TTC549 (cell line): ENCODE results near the gene HEATR5B.
"Not testable (repeated sequence)": the region's sequence is repeated elsewhere in the genome, so short reads cannot be mapped to it uniquely, and the experiment has no call there.

Source experiments
- FAIRE-seq: peaks from 2 replicates; lab custom pipeline; 2012; peaks lifted over from hg19 to GRCh38; lab: Jason Lieb, UNC

Gene HEATR5B

DNA sequence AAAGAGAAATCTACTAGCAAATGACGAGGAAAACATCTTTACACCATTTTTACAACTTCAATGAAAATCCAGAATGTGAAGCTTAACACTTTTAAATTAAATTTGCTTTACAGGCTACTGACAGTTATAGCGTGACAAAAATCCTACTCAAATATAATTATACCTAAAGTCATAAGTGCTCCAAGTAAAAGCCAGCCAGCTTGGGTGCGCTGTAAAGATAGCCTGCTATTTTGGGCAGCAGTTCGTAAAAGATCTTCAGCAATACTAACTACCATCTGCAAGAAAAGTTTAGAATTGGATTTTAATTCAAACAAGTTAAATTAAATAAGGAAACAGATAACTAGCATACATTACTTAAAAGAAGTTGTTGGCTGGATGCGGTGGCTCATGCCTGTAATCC lies 22.4 kb downstream of the HEATR5B start:
- FAIRE-seq: no peak

- FAIRE-seq: no peak
Measured at GRCh38 chr2:37061013-37061711, 23.0 kb downstream of the HEATR5B start.

DNA sequence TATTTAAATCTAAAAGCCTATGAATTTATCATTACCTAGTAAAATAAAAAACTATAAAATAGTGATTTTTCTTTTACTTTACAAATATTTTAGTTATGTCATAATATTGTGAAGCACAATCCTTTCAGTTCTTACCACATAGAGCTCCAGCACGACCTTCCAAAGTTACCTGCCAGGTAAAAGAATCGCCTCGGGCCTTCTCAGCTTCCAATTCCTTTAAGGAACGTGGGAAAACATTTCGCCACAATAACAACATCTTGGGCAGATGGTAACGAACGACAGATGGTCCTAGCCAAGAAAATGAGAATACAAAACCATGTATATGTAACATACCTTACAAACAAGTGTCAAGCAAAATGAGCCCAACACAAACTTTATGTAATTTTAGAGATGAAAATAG lies 23.7 kb downstream of the HEATR5B start:
- FAIRE-seq: no peak

GRCh38 chr2:37059841-37060240 lies 24.3 kb downstream of the HEATR5B start:
- no peak for FAIRE-seq

GRCh38 chr2:37052600-37053332 lies 31.4 kb downstream of the HEATR5B start:
- FAIRE-seq: no peak

- no peak for FAIRE-seq
Measured at GRCh38 chr2:37039580-37039979, 44.6 kb downstream of the HEATR5B start.

DNA sequence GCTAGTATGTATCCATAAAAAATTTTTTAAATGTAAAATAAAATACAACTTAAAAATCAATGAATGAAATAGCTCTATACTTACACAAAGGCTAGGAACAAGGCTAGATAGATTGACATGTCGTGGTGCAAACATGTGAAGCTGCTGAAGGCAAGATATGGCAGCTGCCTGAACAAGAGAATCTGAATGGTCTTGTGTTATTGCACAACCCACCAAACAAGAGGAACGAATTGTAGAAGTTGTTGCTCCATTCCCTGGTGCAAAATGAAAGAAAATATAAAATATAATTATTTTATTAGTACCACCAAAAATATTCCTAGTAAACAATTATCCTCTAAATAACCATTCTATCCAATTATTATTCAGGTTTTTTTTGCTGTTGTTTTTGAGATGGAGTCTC lies 46.4 kb downstream of the HEATR5B start:
- no peak for FAIRE-seq

DNA sequence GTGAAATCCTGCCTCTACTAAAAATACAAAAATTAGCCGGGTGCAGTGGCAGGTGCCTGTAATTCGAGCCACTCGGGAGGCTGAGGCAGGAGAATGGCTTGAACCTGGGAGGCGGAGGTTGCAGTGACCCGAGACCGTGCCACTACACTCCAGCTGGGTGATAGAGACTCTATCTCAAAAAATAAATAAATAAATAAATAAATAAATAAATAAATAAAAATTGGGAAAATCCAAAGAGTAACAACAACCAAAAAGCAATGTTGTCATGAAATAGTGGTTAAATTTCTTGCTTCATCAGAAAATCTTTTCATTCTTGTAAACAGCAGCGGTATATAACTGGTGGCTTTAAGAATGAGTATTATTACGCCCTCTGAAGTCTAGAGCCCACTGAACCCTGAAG lies 54.4 kb downstream of the HEATR5B start:
- no peak for FAIRE-seq

DNA sequence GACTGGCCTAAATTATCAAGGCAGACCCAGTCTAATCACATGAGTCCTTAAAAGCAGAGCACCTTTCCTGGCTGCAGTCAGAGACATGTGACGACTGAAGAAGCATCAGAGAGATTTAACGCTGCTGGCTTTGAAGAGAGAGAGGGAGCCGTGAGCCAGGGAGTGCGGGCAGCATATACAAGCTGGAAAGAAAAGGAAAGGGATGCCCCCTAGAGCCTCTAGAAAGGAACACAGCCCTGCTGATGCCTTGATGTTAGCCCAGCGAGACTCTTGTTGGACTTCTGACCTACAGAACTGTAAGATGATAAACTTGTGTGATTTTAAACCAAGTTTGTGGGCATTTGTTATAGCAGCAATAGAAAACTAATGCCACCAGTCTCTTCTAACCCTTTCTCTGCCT lies 58.1 kb downstream of the HEATR5B start:
- FAIRE-seq: no peak

DNA sequence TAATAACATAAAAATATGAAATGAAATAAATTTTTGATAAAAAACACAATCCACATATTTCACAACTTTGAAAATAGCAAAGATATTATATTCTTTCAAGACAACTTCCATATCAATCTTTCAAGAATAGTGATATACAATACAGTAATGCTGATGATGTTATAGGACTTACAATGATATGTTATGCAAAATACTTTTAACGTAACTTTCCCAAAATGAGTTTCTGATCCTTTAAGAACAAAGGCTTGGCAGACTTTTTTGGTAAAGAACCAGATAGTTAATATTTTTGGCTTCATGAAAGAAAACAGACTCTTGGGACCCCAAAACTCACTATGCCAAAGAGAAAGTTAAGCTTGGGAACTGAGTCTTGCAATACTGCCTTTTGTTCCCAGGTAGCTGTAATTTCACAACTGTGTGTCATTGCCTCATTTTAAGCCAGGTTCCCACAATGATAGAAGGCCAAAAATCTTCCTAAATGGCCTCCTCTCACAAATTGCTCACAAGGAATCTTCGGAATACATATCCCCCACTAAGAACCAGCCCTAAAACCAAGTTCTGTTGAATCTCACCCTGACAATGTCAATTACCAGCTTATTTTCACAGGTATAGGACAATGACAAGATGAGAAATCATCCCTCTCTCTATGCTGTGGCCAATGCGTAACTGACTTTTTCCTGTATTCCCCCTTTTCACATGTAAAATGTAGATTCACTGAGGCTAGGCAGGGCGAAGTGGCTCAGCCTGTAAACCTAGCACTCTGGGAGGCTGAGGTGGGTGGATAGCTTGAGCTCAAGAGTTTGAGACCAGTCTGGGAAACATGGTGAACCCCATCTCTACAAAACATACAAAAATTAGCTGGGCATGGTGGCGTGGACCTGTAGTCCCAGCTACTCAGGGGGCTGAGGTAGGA lies 63.0 kb downstream of the HEATR5B start:
- FAIRE-seq: peak; percentile 60

GRCh38 chr2:37020212-37020886 lies 63.8 kb downstream of the HEATR5B start:
- no peak for FAIRE-seq

DNA sequence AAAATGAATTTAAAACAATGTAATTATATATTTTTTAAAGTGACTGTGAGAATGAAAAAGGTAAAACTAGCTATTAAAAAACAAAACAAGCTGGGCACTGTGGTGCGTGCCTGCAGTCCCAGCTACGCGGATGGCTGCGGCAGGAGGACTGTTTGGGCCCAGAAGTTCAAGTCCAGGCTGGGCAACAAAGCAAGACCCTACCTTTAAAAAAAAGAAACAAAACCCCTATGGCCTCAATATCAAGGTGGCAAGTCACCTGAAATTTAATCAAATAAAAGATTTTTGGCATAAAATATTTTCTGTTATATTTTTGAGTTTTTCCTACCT lies 70.9 kb downstream of the HEATR5B start:
- FAIRE-seq: no peak

- FAIRE-seq: no peak
Measured at GRCh38 chr2:37011130-37011529, 73.0 kb downstream of the HEATR5B start.

GRCh38 chr2:37005118-37005868 lies 78.9 kb downstream of the HEATR5B start:
- FAIRE-seq: peak; percentile 94

- no peak for FAIRE-seq
Measured at GRCh38 chr2:37000988-37001556, 83.1 kb downstream of the HEATR5B start.

DNA sequence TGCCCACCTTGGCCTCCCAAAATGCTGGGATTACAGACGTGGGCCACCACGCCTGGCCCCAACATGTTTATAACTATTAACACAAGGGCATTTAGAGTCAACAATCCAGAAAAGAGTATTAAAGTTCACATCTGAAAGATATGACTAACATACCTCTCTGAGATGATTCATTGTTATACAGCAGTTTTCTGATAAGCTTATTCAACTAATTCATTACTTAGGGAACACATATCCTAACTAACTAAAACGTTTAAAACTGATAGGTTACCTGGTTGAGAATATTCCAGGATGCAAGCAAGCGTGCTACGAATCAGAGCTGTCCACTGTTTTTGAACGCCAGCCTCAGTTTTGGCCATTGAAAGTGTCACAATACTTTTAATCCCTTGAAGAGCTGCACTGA lies 83.9 kb downstream of the HEATR5B start:
- FAIRE-seq: no peak

DNA sequence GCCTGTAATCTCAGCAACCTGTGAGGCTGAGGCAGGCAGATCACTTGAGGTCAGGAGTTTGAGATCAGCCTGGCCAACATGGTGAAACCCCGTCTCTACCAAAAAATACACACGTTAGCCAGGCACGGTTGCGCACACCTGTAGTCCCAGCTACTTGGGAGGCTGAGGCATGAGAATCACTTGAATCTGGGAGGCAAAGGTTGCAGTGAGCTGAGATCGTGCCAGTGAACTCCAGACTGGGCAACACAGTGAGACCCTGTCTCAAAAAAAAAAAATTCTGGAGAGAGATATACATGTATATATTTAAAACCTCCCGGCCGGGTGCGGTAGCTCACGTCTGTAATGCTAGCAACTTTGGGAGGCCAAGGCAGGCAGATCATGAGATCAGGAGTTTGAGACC lies 84.8 kb downstream of the HEATR5B start:
- FAIRE-seq: not testable (repeated sequence)

DNA sequence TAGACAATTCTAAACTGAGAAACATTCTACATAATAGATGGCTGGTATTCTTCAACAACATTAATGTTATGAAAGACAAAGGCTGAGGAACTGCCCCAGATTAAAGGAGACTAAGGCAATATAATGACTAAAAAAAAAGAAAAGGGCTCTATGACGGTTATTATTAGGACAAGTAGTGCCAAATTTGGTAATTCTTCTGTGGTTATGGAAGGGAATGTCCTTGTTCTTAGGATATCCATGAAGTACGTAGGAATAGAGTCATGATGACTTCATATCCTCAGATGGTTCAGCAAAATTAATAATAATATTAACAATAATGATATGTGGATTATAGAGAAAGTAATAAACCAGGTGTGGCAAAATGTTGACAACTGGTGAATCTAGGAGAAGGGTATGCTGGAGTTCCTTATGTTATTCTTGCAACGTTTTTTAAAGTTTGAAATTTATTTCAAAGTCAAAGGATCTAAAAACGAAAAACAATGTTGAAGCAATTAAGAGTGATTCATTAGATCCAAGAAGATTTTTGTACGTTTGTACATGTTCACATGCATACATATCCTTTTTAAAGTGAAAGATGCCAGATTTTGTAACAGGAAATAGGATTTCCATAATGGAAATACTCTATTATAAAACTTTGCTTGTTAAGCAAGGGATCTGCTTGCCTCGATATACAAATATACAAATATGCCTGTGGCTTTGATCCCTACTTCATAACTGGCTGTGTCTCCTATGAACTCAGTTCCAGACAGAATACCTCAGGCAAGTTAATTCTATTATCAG lies 90.1 kb downstream of the HEATR5B start:
- FAIRE-seq: no peak

- no peak for FAIRE-seq
Measured at GRCh38 chr2:36988008-36988407, 96.2 kb downstream of the HEATR5B start.

- FAIRE-seq: no peak
Measured at GRCh38 chr2:36982467-36982866, 101.7 kb downstream of the HEATR5B start.

DNA sequence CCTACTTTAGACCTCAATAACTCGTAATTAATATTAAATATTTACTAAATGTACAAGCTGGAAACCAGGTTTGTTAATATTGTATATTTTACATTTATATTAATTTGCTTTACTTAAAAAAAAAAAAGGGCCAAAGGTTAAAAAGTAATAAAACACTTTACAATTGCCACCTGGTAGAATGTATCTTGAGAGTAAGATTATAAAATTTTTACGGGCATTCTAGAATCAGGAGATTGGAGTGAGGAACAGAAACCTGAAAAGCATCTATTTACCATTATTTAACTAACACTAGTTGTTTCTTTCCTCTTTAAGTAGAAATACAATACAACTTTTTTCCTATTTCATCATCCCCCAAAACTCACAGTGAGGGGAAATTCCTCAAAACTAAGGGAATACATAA lies 102.3 kb downstream of the HEATR5B start:
- peak; percentile 51 for FAIRE-seq
